Breast epithelium (tissue), 4 donors: ENCODE results near the gene ATP6V0B. TPM values are rescaled to one million over a fixed set of nuclear protein-coding genes. Genes with fewer than 3 reads are reported as not detected.
A peak's percentile ranks its signal among the peaks of the same experiment; 100 is the strongest.

Experiments used
- DNase-seq, 2 donors: peaks; one replicate each; pipeline ENCODE4 v3.0.0-alpha.2; 2019; ENCODE audit warnings: low spot score in 2 of 2
- H3K27ac ChIP-seq, 2 donors: fragments of 200-600 bp; sonication (generic) in 1 of 2; one replicate each; pipeline ENCODE4 v1.5.1; 2016 to 2019; ENCODE audit warnings: mild to moderate bottlenecking in 1 of 2
- H3K27me3 ChIP-seq, 2 donors: fragments of 200-600 bp; sonication (generic) in 1 of 2; one replicate each; pipeline versions ENCODE4 v1.5.1 to v1.6.0; 2017 to 2019; ENCODE audit warnings: control low read depth in 1 of 2, mild to moderate bottlenecking in 1 of 2
- H3K36me3 ChIP-seq: fragments of 200-600 bp; one replicate; pipeline ENCODE4 v1.5.1; 2019
- H3K4me1 ChIP-seq, 2 donors: fragments of 200-600 bp; sonication (generic); one replicate each; pipeline ENCODE4 v1.5.1; 2016 to 2019; ENCODE audit warnings: control low read depth in 1 of 2
- H3K4me3 ChIP-seq, 3 donors: fragments of 200-600 bp; sonication (generic); 1 replicate in 2 of 3; 2 replicates in 1 of 3; pipeline ENCODE4 v1.5.1; 2016 to 2019; ENCODE audit warnings: mild to moderate bottlenecking in 3 of 3, moderate library complexity in 2 of 3
- H3K9me3 ChIP-seq, 2 donors: fragments of 200-600 bp; sonication (generic) in 1 of 2; one replicate each; pipeline ENCODE4 v1.5.1; 2016 to 2019; ENCODE audit warnings: control low read depth in 1 of 2
- CTCF ChIP-seq, 3 donors: fragments of 450-650 bp; IDR thresholded peaks; one replicate each; pipeline ENCODE4 v1.5.1; 2016 to 2017; ENCODE audit warnings: antibody characterized with exemption in 3 of 3, mild to moderate bottlenecking in 3 of 3, moderate library complexity in 3 of 3
- POLR2A ChIP-seq: fragments of 450-650 bp; IDR thresholded peaks from one replicate; pipeline ENCODE4 v1.6.1; 2016; ENCODE audit warnings: antibody characterized with exemption, mild to moderate bottlenecking, moderate library complexity
- POLR2AphosphoS5 ChIP-seq, 3 donors: sonication (generic); formaldehyde crosslinking; IDR thresholded peaks; one replicate each; pipeline ENCODE4 v1.6.1; 2017; ENCODE audit warnings: antibody characterized with exemption in 3 of 3
- intact Hi-C: fragments of 100-400 bp; cut with DNase I; formaldehyde crosslinking; loops from one replicate; pipeline ENCODE4 v1.15.1; 2023; ENCODE audit warnings: low total_unique reads
- total RNA-seq, 3 donors: library from RNA; depleted of rRNA; stranded (reverse); fragments of >200 nt; gene quantifications; one replicate each; pipeline ENCODE4 v1.1.0, GENCODE V29; 2016

The ATP6V0B gene
- total RNA-seq, 3 donors from 2014 or later, result 131 to 156 (median 155) TPM

GRCh38 chr1:43971336-43971980 is 3.3 kb upstream of the ATP6V0B start:
- no peak overlapping the region for H3K4me3 ChIP-seq
- TF ChIP-seq CTCF (IDR thresholded peaks at IDR 0.05), result no peak
- TF ChIP-seq POLR2AphosphoS5 (IDR thresholded peaks at IDR 0.05), result no peak
- no peak for TF ChIP-seq POLR2A
- intact Hi-C loops, result loop anchor here (10.0 kb wide), 1 partner anchor 437 kb away; the partner anchor contains the start of gene PTPRF

GRCh38 chr1:43973981-43974442 is 748 bp upstream of the ATP6V0B start:
- no peaks in the 10 kb centered on the region for H3K36me3 ChIP-seq
- peaks cover 0 to 26% of the 10 kb centered on the region in 2 donors for H3K4me1 ChIP-seq
- TF ChIP-seq POLR2A, result no peak
- TF ChIP-seq POLR2AphosphoS5 (IDR thresholded peaks at IDR 0.05), result no peak
- no peak for TF ChIP-seq CTCF (IDR thresholded peaks at IDR 0.05)
- no peaks in the 10 kb centered on the region for H3K27me3 ChIP-seq
- no peak for DNase-seq
- H3K27ac ChIP-seq, result peak overlapping the region; percentile 96 to 97
- peak overlapping the region; percentile 92 to 95 (median 95) for H3K4me3 ChIP-seq
- no peaks in the 10 kb centered on the region for H3K9me3 ChIP-seq
- intact Hi-C loops, result loop anchor here (10.0 kb wide), 1 partner anchor 439 kb away; the partner anchor contains the start of gene PTPRF

More at GRCh38 chr1:43971336-43971980, 3.3 kb upstream of the ATP6V0B start:
- Histone ChIP-seq H3K27me3 (no peaks in the 10 kb centered on the region), H3K4me1 (peaks cover 0 to 17% of the 10 kb centered on the region in 2 donors), H3K36me3 (no peaks in the 10 kb centered on the region), H3K27ac (no peak overlapping the region), H3K9me3 (no peaks in the 10 kb centered on the region)
- DNase-seq, result no peak

- TF ChIP-seq POLR2A, result no peak
- TF ChIP-seq CTCF (IDR thresholded peaks at IDR 0.05), result no peak
- TF ChIP-seq POLR2AphosphoS5 (IDR thresholded peaks at IDR 0.05), result no peak
- peak overlapping the region; percentile 92 to 95 (median 95) for H3K4me3 ChIP-seq
- H3K27ac ChIP-seq, result peak overlapping the region; percentile 96 to 97
- no peaks in the 10 kb centered on the region for H3K9me3 ChIP-seq
- intact Hi-C loops, result loop anchor here (5.0 to 10.0 kb wide), 3 partner anchors 441 to 1638 kb away; partner anchors contain the start of genes FOXJ3 and PTPRF
- H3K27me3 ChIP-seq, result no peaks in the 10 kb centered on the region
- peak; percentile 62 to 81 for DNase-seq
- peaks cover 0 to 23% of the 10 kb centered on the region in 2 donors for H3K4me1 ChIP-seq
- no peaks in the 10 kb centered on the region for H3K36me3 ChIP-seq
Measured at GRCh38 chr1:43975249-43975961, 645 bp downstream of the ATP6V0B start.

- no peak for TF ChIP-seq POLR2A
- TF ChIP-seq CTCF (IDR thresholded peaks at IDR 0.05), result no peak
- TF ChIP-seq POLR2AphosphoS5 (IDR thresholded peaks at IDR 0.05), result no peak
- H3K27ac ChIP-seq, result peak overlapping the region; percentile 96 to 97
- H3K9me3 ChIP-seq, result no peaks in the 10 kb centered on the region
- H3K36me3 ChIP-seq, result no peaks in the 10 kb centered on the region
- H3K27me3 ChIP-seq, result no peaks in the 10 kb centered on the region
- H3K4me3 ChIP-seq, result peak overlapping the region; percentile 92 to 95 (median 95)
- no peak for DNase-seq
- H3K4me1 ChIP-seq, result peaks cover 0 to 18% of the 10 kb centered on the region in 2 donors
- intact Hi-C loops, result loop anchor here (5.0 to 10.0 kb wide), 3 partner anchors 441 to 1639 kb away; partner anchors contain the start of genes FOXJ3 and PTPRF
Measured at GRCh38 chr1:43976045-43976444, 1.3 kb downstream of the ATP6V0B start.
